ENCODE results near the gene CXCR2. TPM values are rescaled to one million over a fixed set of nuclear protein-coding genes. Genes with fewer than 3 reads are reported as not detected.

Gene CXCR2
- total and polyA plus RNA-seq, 11 donors: 0.11 to 2.0 (median 0.51) TPM

DNA sequence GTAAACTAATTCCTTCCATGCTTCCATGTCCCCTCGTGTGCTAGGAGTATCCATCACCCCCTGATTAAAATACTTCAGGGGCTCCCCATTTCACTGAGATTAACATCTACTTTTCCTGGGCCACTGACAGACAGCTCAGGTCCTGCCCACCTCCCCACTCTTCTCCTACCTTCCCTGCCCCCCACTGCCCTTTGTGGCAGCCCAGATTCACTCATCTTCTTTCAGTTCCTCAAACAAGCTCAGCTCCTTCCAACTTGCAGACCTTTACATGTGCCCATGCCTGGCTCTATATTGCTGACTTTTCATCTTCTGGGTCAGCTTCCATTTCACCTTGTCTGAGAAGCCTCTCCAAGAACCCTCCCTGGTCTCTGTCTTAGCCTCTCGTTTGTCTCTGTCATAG is 44.8 kb upstream of the CXCR2 start:
- 82 to 88% (median 85%) methylated on average over 2 of the region's 2 CpGs for WGBS, 4 donors
- Histone ChIP-seq H3K36me3 (no peaks in the 10 kb centered on the region), H3K27me3 (peaks cover 0 to 3% (median 0%) of the 10 kb centered on the region in 9 donors), H3K4me1 (no peaks in the 10 kb centered on the region), H3K4me3 (no peak overlapping the region), H3K9me3 (peaks cover 0 to 8% (median 0%) of the 10 kb centered on the region in 12 donors), H3K27ac (no peak overlapping the region)
- intact Hi-C loops (cut with DNase I): no loop called here
- TF ChIP-seq POLR2A (IDR thresholded peaks at IDR 0.05): no peak
- TF ChIP-seq, protein P1, sequence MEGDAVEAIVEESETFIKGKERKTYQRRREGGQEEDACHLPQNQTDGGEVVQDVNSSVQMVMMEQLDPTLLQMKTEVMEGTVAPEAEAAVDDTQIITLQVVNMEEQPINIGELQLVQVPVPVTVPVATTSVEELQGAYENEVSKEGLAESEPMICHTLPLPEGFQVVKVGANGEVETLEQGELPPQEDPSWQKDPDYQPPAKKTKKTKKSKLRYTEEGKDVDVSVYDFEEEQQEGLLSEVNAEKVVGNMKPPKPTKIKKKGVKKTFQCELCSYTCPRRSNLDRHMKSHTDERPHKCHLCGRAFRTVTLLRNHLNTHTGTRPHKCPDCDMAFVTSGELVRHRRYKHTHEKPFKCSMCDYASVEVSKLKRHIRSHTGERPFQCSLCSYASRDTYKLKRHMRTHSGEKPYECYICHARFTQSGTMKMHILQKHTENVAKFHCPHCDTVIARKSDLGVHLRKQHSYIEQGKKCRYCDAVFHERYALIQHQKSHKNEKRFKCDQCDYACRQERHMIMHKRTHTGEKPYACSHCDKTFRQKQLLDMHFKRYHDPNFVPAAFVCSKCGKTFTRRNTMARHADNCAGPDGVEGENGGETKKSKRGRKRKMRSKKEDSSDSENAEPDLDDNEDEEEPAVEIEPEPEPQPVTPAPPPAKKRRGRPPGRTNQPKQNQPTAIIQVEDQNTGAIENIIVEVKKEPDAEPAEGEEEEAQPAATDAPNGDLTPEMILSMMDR (IDR thresholded peaks at IDR 0.05): no peak
- DNase-seq (no peak), ATAC-seq (no peak)

DNA sequence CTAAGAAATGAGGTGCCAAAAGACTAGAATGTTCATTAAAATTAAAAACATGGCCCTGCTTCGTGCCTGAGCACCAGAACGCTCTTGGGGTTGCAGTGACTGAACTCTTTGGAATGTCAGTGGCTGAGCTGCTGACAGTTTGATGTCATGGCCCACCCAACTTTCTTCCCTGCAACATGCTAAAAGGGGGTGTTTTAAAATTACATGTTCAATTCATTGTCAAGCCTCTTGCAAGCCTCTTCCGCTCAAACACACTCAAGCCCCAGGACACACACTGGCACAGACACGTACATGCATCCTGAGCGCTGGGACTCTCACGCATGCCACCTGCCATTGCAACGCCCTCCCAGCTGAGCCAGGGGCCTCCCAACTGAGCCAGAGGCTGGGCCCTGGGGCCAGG is 44.1 kb upstream of the CXCR2 start:
- DNase-seq (no peak), ATAC-seq (no peak)
- TF ChIP-seq POLR2A (IDR thresholded peaks at IDR 0.05): no peak
- TF ChIP-seq, protein P1 (IDR thresholded peaks at IDR 0.05): no peak
- no peak overlapping the region for H3K27ac ChIP-seq
- peaks cover 0 to 14% (median 5%) of the 10 kb centered on the region in 12 donors for H3K9me3 ChIP-seq
- intact Hi-C loops (cut with DNase I): no loop called here
- H3K4me1 ChIP-seq: no peaks in the 10 kb centered on the region
- peaks cover 0 to 3% (median 0%) of the 10 kb centered on the region in 9 donors for H3K27me3 ChIP-seq
- no peaks in the 10 kb centered on the region for H3K36me3 ChIP-seq
- no peak overlapping the region for H3K4me3 ChIP-seq
- 78 to 87% (median 80%) methylated on average over 7 of the region's 7 CpGs for WGBS, 4 donors

DNA sequence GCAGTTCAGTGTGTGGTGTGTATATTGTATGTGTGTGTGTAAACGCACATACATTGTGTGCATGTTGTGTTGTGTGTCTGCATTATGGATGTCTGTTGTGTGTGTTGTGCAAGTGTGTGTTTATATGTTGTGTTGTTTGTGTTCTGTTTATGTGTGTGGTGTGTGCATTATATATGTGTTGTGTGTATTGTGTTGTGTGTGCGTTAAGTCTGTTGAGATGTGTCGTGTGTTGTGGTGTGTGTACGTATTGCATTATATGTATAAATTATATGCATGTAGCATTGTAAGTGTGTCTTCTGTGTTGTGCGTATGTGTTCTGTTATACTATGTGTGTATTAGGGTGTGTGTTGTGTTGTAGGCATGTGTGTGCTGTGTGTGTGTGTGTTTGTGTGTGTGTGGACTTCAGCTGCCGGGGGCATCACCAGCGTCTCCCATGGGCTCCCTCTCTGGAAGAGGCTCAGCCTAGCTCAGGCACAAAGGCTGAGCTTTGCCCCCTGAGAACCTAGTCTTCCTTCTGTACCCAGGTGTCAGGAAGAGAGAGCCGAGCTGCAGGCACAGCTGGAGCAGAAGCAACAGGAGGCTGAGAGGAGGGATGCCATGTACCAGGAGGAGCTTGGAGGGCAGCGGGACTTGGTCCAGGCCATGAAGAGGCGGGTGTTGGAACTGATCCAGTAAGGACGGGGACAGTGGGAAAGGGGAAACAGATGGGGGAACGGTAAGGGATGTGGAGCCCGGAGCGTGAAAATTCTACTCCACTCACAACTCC is 43.1 kb upstream of the CXCR2 start:
- intact Hi-C loops (cut with DNase I): no loop called here
- H3K9me3 ChIP-seq: peaks cover 0 to 24% (median 7%) of the 10 kb centered on the region in 12 donors
- no peak overlapping the region for H3K27ac ChIP-seq
- peaks cover 0 to 3% (median 0%) of the 10 kb centered on the region in 9 donors for H3K27me3 ChIP-seq
- 64 to 70% (median 68%) methylated on average over 13 to 14 of the region's 14 CpGs for WGBS, 4 donors
- no peak for ATAC-seq
- no peak for TF ChIP-seq POLR2A (IDR thresholded peaks at IDR 0.05)
- TF ChIP-seq, protein P1 (IDR thresholded peaks at IDR 0.05): no peak
- no peak for DNase-seq
- H3K4me3 ChIP-seq: no peak overlapping the region
- H3K4me1 ChIP-seq: no peaks in the 10 kb centered on the region
- H3K36me3 ChIP-seq: no peaks in the 10 kb centered on the region

DNA sequence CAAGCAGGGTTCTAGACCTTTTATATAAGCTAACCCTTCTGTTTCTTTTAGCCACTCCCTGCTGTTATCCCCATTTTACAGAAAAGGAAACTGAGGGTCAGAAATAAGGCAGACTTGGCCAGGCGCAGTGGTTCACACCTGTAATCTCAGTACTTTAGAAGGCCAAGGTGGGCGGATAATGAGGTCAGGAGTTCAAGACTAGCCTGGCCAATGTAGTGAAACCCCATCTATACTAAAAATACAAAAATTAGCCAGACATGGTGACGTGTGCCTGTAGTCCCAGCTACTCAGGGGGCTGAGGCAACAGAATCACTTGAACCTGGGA is 42.5 kb upstream of the CXCR2 start:
- 89 to 93% (median 90%) methylated on average over 3 of the region's 3 CpGs for WGBS, 4 donors
- Histone ChIP-seq H3K4me3 (no peak overlapping the region), H3K4me1 (no peaks in the 10 kb centered on the region), H3K27ac (no peak overlapping the region), H3K9me3 (peaks cover 0 to 24% (median 7%) of the 10 kb centered on the region in 12 donors), H3K36me3 (no peaks in the 10 kb centered on the region), H3K27me3 (peaks cover 0 to 3% (median 0%) of the 10 kb centered on the region in 9 donors)
- TF ChIP-seq, protein P1 (IDR thresholded peaks at IDR 0.05): no peak
- TF ChIP-seq POLR2A (IDR thresholded peaks at IDR 0.05): no peak
- no peak for ATAC-seq
- intact Hi-C loops (cut with DNase I): no loop called here
- DNase-seq: no peak

Measured in heart left ventricle (tissue), 16 donors.